IPS-15b (cell line): ENCODE results near the gene COL5A1.

Experiments
- H3K27me3 ChIP-seq: one replicate; pipeline ENCODE4 v1.6.1; 2013; ENCODE audit warnings: low read length; ENCODE audit not compliant: control insufficient read depth, insufficient read depth
- H3K36me3 ChIP-seq: one replicate; pipeline ENCODE4 v1.6.1; 2013; ENCODE audit warnings: low read length; ENCODE audit not compliant: control insufficient read depth, insufficient read depth
- H3K4me1 ChIP-seq: one replicate; pipeline ENCODE4 v1.6.1; 2013; ENCODE audit warnings: mild to moderate bottlenecking, low read length; ENCODE audit not compliant: control insufficient read depth, insufficient read depth
- H3K4me3 ChIP-seq: one replicate; pipeline ENCODE4 v1.5.1; 2013; ENCODE audit warnings: low read depth, low read length
- H3K9ac ChIP-seq: one replicate; pipeline ENCODE4 v1.6.1; 2013; ENCODE audit warnings: low read depth, mild to moderate bottlenecking, low read length
- H3K9me3 ChIP-seq: one replicate; pipeline ENCODE4 v1.6.1; 2013; ENCODE audit warnings: mild to moderate bottlenecking, low read length; ENCODE audit not compliant: control insufficient read depth, insufficient read depth

Gene COL5A1

DNA sequence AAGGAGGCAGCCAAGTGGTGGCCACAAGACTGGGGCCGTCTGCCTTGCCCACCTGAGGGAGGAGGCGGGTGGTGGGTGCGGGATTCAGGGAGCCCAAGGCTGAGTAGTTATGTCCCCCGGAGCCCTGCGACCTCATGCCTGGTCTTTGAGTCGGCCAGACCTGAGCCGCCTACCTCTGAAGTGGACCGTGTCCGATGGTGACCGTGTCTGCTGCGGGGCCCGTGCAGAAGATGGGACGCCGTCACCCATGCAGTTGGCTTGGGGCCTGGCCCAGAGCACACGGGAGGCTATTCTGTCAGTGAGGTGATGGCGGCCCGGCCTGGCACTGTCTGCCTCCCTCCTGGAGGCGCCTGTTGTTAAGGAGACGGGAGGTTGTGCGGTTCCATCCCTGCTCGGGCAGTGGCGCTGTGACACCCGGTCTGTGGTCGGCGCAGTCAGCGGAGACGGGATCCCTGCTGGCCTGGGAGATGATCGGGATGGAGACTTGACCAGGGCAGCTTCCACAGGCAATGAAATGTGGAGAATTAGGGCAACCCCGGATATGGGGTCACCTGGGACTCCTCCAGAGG lies 176.5 kb downstream of the COL5A1 start:
- Histone ChIP-seq H3K9ac (no peak overlapping the region), H3K4me3 (no peak overlapping the region), H3K4me1 (no peaks in the 10 kb centered on the region), H3K36me3 (peaks cover 6% of the 10 kb centered on the region), H3K9me3 (no peaks in the 10 kb centered on the region), H3K27me3 (no peaks in the 10 kb centered on the region)

DNA sequence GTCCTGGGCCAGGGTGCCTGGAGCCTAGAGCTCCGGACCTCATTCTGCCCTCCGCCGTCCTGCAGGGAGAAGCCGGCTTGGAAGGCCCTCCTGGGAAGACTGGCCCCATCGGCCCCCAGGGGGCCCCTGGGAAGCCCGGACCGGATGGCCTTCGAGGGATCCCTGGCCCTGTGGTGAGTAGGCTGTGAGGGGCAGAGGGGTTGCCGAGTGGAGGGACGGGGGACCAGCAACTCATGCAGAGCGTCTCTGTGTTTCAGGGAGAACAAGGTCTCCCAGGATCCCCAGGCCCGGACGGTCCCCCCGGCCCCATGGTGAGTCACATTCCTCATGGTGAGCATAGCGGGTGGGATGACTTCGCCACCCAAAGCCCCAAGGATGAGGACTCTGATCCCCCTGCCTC lies 177.0 kb downstream of the COL5A1 start:
- H3K9ac ChIP-seq: no peak overlapping the region
- H3K27me3 ChIP-seq: no peaks in the 10 kb centered on the region
- H3K9me3 ChIP-seq: no peaks in the 10 kb centered on the region
- H3K4me1 ChIP-seq: no peaks in the 10 kb centered on the region
- H3K4me3 ChIP-seq: no peak overlapping the region
- H3K36me3 ChIP-seq: peaks cover 6% of the 10 kb centered on the region

DNA sequence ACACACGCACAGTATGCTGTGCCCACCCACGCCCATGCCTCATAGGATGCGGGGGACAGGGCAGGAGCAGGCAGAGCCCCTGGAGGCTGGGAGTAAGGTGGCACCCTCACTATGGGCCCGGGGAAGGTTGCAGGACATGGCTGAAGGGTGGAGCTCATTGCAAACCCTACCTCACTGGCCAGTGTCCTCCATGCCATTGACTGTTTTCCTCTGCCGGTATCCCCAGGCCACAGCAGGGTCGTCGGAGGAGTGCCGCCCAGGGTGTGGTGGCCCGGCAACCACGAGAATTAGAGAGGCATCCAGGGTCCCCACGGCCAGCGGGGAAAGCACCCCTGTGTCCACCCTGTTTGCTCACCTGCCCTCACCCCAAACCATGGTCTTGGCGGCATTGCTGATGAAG lies 179.3 kb downstream of the COL5A1 start:
- Histone ChIP-seq H3K9me3 (no peaks in the 10 kb centered on the region), H3K27me3 (no peaks in the 10 kb centered on the region), H3K9ac (no peak overlapping the region), H3K36me3 (peaks cover 10% of the 10 kb centered on the region), H3K4me1 (no peaks in the 10 kb centered on the region), H3K4me3 (no peak overlapping the region)

DNA sequence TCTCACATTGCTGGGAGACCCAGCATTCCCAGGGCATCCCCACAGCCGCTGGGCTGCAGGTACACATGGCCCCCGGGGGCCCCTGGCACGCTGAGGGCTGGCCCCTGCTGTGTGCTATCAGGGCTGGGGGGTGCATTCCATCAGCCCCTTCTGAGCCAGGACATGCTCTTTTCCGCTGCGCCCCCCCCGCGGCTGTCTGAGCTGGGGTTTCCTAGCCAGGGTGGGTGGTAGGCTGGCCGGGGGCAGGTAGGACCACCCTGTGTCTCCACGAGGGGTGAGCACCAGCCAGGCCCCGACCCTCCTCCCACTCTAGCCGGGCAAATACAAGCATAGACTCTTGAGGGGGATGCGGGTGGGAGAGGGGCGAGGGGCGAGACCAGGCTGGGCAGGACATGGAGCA lies 180.9 kb downstream of the COL5A1 start:
- Histone ChIP-seq H3K27me3 (no peaks in the 10 kb centered on the region), H3K36me3 (peaks cover 10% of the 10 kb centered on the region), H3K9ac (no peak overlapping the region), H3K4me1 (no peaks in the 10 kb centered on the region), H3K9me3 (no peaks in the 10 kb centered on the region), H3K4me3 (no peak overlapping the region)

DNA sequence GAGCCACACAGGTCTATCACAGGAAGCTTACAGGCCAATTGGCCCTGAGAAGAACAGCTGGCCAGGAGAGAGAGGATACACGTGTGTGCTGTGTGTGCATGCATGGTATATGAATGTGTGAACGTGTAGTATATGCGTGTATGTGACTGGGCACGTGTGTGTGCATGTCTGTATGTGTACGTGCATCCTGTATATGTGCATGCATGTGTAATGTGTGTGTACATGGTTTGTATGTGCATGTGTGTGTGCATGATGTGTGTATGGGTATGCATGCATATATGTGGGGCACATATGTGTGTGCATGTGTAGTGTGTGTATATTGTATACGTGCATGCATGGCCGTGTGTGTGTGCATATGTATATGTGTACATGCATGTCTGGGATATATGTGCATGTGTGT lies 182.0 kb downstream of the COL5A1 start:
- no peak overlapping the region for H3K9ac ChIP-seq
- no peaks in the 10 kb centered on the region for H3K27me3 ChIP-seq
- no peaks in the 10 kb centered on the region for H3K9me3 ChIP-seq
- H3K36me3 ChIP-seq: peaks cover 10% of the 10 kb centered on the region
- no peak overlapping the region for H3K4me3 ChIP-seq
- H3K4me1 ChIP-seq: no peaks in the 10 kb centered on the region

DNA sequence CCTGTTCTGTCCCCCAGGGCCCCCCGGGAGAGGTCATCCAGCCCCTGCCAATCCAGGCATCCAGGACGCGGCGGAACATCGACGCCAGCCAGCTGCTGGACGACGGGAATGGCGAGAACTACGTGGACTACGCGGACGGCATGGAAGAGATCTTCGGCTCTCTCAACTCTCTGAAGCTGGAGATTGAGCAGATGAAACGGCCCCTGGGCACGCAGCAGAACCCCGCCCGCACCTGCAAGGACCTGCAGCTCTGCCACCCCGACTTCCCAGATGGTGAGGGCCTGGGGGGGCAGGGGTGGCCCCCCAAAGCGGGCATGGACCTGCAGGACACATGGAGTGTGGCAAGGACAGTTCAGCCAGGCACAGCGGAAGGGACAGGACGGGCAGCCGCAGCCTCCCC lies 183.0 kb downstream of the COL5A1 start:
- Histone ChIP-seq H3K4me3 (no peak overlapping the region), H3K9me3 (no peaks in the 10 kb centered on the region), H3K4me1 (no peaks in the 10 kb centered on the region), H3K27me3 (no peaks in the 10 kb centered on the region), H3K9ac (no peak overlapping the region), H3K36me3 (peaks cover 10% of the 10 kb centered on the region)

DNA sequence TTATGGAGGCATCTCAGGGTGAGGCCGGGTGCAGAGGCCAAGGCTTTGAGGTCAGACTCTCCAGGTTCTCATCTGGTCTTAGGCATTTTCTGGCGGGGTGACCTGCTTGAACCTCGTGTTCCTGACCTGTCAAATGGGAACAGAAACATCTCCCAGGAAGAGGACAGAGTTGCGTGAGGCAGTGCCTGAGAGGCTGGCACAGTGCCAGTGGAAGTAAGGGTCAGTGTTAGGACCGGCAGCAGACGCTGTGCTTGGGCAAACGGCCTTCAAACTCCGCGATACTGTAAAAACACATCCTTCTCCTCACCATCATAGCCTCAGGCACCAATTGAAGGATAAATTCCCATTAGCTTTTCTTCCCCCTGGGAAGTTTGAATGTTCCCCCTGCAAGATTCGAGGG lies 183.4 kb downstream of the COL5A1 start:
- Histone ChIP-seq H3K27me3 (no peaks in the 10 kb centered on the region), H3K4me1 (no peaks in the 10 kb centered on the region), H3K4me3 (no peak overlapping the region), H3K9ac (no peak overlapping the region), H3K9me3 (no peaks in the 10 kb centered on the region), H3K36me3 (peaks cover 10% of the 10 kb centered on the region)

DNA sequence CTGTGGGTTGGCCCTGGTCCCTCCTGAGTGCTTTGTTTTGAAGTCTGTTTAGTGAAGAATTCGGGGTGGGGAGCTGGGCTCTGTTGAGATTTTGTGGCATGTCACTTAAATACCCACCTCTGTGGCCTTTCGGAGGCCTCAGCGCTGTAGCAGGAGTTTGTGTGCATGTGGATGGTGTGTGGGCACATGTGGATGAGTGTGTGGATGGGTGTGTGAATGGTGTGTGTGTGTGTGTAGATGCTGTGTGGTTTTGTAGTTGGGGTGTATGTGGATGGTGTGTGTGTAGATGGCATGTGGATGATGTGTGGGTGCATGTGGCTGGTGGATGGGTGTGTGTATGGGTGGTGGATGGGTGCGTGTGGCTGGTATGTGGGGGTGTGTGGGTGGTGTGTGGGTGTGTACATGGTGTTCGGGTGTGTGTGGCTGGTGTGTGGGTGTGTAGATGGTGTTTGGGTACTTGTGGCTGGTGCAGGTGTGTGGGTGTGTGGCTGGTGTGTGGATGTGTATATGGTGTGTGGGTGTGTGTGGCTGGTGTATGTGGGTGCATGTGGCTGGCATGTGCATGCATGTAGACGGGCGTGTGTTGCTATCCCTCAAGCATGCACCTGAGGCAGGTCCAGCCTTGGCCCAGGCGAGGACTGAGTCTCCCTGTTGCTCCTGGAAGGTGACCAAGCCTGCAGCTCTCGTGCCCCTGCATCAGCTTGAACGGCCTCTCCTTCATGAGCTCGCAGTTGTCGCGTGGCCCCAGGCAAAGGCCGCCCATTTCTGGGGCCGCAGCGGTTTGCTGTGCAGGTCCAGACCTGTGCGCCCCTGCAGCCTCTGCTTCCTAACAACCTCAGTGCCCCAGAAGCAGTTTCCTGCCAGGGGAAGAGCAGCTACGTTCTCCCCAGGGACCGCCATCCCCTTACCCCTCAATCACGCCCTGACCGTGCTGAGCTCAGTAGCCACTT lies 185.0 kb downstream of the COL5A1 start:
- H3K4me3 ChIP-seq: no peak overlapping the region
- H3K36me3 ChIP-seq: peaks cover 4% of the 10 kb centered on the region
- no peaks in the 10 kb centered on the region for H3K27me3 ChIP-seq
- no peaks in the 10 kb centered on the region for H3K9me3 ChIP-seq
- no peak overlapping the region for H3K9ac ChIP-seq
- H3K4me1 ChIP-seq: no peaks in the 10 kb centered on the region

GRCh38 chr9:134827559-134827958 lies 186.0 kb downstream of the COL5A1 start:
- no peaks in the 10 kb centered on the region for H3K9me3 ChIP-seq
- no peak overlapping the region for H3K4me3 ChIP-seq
- peaks cover 4% of the 10 kb centered on the region for H3K36me3 ChIP-seq
- H3K4me1 ChIP-seq: no peaks in the 10 kb centered on the region
- H3K9ac ChIP-seq: no peak overlapping the region
- H3K27me3 ChIP-seq: no peaks in the 10 kb centered on the region

GRCh38 chr9:134827993-134828392 lies 186.4 kb downstream of the COL5A1 start:
- H3K27me3 ChIP-seq: no peaks in the 10 kb centered on the region
- H3K4me1 ChIP-seq: no peaks in the 10 kb centered on the region
- peaks cover 4% of the 10 kb centered on the region for H3K36me3 ChIP-seq
- no peak overlapping the region for H3K4me3 ChIP-seq
- no peaks in the 10 kb centered on the region for H3K9me3 ChIP-seq
- no peak overlapping the region for H3K9ac ChIP-seq

DNA sequence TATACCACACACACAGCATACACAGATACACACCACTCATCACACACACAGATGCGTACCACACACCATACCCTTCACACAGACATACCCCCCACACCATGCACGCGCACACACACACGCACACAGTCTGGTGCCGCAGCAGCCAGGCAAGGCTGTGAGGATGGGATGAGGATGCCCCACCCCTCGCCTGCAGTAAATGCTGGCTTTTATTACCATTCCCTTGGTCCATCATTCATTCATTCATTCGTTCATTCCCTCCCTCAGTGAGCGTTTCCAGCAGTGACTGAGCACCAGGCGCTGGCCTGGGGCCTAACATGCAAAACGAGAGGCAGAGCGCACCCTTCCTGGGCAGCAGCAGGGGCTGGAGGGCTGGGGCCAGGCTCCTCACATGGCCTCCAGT lies 187.3 kb downstream of the COL5A1 start:
- H3K9ac ChIP-seq: no peak overlapping the region
- no peak overlapping the region for H3K4me3 ChIP-seq
- no peaks in the 10 kb centered on the region for H3K27me3 ChIP-seq
- H3K9me3 ChIP-seq: no peaks in the 10 kb centered on the region
- no peaks in the 10 kb centered on the region for H3K4me1 ChIP-seq
- H3K36me3 ChIP-seq: peaks cover 4% of the 10 kb centered on the region

GRCh38 chr9:134829356-134829937 lies 187.8 kb downstream of the COL5A1 start:
- no peaks in the 10 kb centered on the region for H3K9me3 ChIP-seq
- no peak overlapping the region for H3K9ac ChIP-seq
- H3K27me3 ChIP-seq: no peaks in the 10 kb centered on the region
- no peaks in the 10 kb centered on the region for H3K4me1 ChIP-seq
- peaks cover 4% of the 10 kb centered on the region for H3K36me3 ChIP-seq
- no peak overlapping the region for H3K4me3 ChIP-seq
